ENCODE measurements around the gene CARMIL3.

DNA sequence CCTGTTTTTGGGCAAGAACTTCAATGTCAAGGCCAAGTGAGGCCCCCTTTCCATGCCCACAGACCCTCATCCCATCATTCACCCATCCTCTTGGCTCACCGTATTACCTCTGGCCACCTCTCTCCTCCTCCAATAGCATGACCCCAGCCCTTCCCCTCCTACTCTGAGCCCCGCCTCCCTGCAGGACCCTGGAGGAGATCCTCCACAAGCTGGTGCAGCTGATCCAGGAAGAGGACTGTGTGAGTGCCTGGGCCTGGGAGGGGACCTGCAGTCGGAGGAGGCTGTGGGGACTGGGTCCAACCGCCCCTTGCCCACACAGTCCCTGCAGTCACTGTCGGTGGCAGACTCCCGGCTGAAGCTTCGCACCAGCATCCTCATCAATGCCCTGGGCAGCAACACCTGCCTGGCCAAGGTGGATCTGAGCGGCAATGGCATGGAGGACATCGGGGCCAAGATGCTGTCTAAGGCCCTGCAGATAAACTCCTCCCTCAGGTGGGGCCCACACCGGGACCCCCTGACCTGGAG, 7.2 kb downstream of the CARMIL3 start:
- TF ChIP-seq, protein P1, sequence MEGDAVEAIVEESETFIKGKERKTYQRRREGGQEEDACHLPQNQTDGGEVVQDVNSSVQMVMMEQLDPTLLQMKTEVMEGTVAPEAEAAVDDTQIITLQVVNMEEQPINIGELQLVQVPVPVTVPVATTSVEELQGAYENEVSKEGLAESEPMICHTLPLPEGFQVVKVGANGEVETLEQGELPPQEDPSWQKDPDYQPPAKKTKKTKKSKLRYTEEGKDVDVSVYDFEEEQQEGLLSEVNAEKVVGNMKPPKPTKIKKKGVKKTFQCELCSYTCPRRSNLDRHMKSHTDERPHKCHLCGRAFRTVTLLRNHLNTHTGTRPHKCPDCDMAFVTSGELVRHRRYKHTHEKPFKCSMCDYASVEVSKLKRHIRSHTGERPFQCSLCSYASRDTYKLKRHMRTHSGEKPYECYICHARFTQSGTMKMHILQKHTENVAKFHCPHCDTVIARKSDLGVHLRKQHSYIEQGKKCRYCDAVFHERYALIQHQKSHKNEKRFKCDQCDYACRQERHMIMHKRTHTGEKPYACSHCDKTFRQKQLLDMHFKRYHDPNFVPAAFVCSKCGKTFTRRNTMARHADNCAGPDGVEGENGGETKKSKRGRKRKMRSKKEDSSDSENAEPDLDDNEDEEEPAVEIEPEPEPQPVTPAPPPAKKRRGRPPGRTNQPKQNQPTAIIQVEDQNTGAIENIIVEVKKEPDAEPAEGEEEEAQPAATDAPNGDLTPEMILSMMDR (IDR thresholded peaks at IDR 0.05): no peak
- TF ChIP-seq EZH2 (IDR thresholded peaks at IDR 0.05): no peak

Data from neural progenitor cell (in vitro differentiated cells).